HepG2 (cell line): ENCODE data around the gene EFHC2. TPM values are rescaled to one million over a fixed set of nuclear protein-coding genes. Genes with fewer than 3 reads are reported as not detected.

ENCODE experiments used
- ATAC-seq: fragments of 200-7000 bp; cut with Tn5 transposase; 3 replicates; pipeline ENCODE4 v1.9.1; 2020; ENCODE audit warnings: mild to moderate bottlenecking, moderate library complexity
- BruUV-seq: library from RNA; stranded (reverse); fragments of 400-500 nt; replicated peaks from 2 replicates; lab custom pipeline; 2021; lab: Mats Ljungman, UMichigan
- CTCF ChIA-PET: fragments of 300-600 bp; formaldehyde crosslinking; extraction: SDS; loops from one replicate; lab custom pipeline; 2021; ENCODE audit warnings: low total read pairs, inconsistent platforms, low intra/inter-chr PET ratio; lab: Yijun Ruan, JAX
- POLR2A ChIA-PET: fragments of 350-600 bp; sonication (Branson Sonifier 250); formaldehyde crosslinking; loops from one replicate; lab custom pipeline; 2020; ENCODE audit warnings: antibody characterized with exemption, inconsistent platforms; lab: Yijun Ruan, JAX
- DNase-seq: peaks from one replicate; pipeline ENCODE4 v3.0.0-alpha.2; 2015; ENCODE audit warnings: low spot score
- FAIRE-seq: peaks from 3 replicates; lab custom pipeline; 2011; peaks lifted over from hg19 to GRCh38; lab: Jason Lieb, UNC
- H2AFZ ChIP-seq: one replicate; pipeline ENCODE4 v1.6.1; 2011; ENCODE audit warnings: low read length, inconsistent platforms
- H3K27ac ChIP-seq: fragments of 300-600 bp; 3 replicates; pipeline ENCODE4 v1.8.0; 2011; ENCODE audit warnings: mixed run types, mild to moderate bottlenecking, mixed read lengths, low read length, inconsistent platforms; ENCODE audit not compliant: insufficient read depth; ENCODE audit errors: extremely low read length
- H3K27me3 ChIP-seq, 2 experiments: fragments of 200-600 bp in 1 of 2; 2 replicates in 1 of 2; 3 replicates in 1 of 2; pipeline versions ENCODE4 v1.6.0 to v1.8.0; 2011; ENCODE audit warnings: low read length in 2 of 2, mild to moderate bottlenecking in 2 of 2, moderate library complexity in 2 of 2, inconsistent platforms in 1 of 2; ENCODE audit not compliant: insufficient read depth in 2 of 2, control insufficient read depth in 1 of 2
- H3K36me3 ChIP-seq, 2 experiments: fragments of 200-600 bp in 1 of 2; replicated peaks in 1 of 2; 2 replicates in 1 of 2; 3 replicates in 1 of 2; pipeline versions ENCODE4 v1.5.1 to v1.8.0; 2011; ENCODE audit warnings: low read length in 2 of 2, inconsistent platforms in 1 of 2; ENCODE audit not compliant: insufficient read depth in 2 of 2, control insufficient read depth in 1 of 2
- H3K4me1 ChIP-seq: 2 replicates; pipeline ENCODE4 v1.5.1; 2012; ENCODE audit warnings: low read length, inconsistent platforms; ENCODE audit not compliant: insufficient read depth
- H3K4me2 ChIP-seq: 2 replicates; pipeline ENCODE4 v1.6.0; 2011; ENCODE audit warnings: low read depth, low read length, inconsistent platforms
- H3K4me3 ChIP-seq, 3 experiments: fragments of 200-600 bp in 1 of 3; sonication (generic), shearing (Covaris generic) in 1 of 3; replicated peaks in 1 of 3; 2 replicates each; pipeline ENCODE4 v1.5.1; 2011 to 2016; ENCODE audit warnings: low read length in 3 of 3, inconsistent platforms in 2 of 3, low read depth in 2 of 3, mild to moderate bottlenecking in 2 of 3, control low read depth in 1 of 3, mixed read lengths in 1 of 3; ENCODE audit not compliant: insufficient read depth in 1 of 3
- H3K79me2 ChIP-seq: one replicate; pipeline ENCODE4 v1.6.1; 2011; ENCODE audit warnings: low read length, inconsistent platforms; ENCODE audit not compliant: insufficient read depth
- H3K9ac ChIP-seq: 2 replicates; pipeline ENCODE4 v1.6.0; 2011; ENCODE audit warnings: mild to moderate bottlenecking, low read depth, low read length, inconsistent platforms; ENCODE audit not compliant: insufficient read depth
- H3K9me3 ChIP-seq: 2 replicates; pipeline ENCODE4 v1.5.1; 2012; ENCODE audit warnings: mild to moderate bottlenecking, low read length
- H4K20me1 ChIP-seq: 2 replicates; pipeline ENCODE4 v1.6.0; 2011; ENCODE audit warnings: inconsistent platforms, mild to moderate bottlenecking, low read length, moderate library complexity; ENCODE audit not compliant: insufficient read depth
- FOSL1 ChIP-seq: sonication (generic); formaldehyde crosslinking; IDR thresholded peaks from 2 replicates; pipeline ENCODE4 v1.9.0; 2021; ENCODE audit warnings: missing genetic modification reagents, borderline replicate concordance
- HHEX ChIP-seq: IDR thresholded peaks from 2 replicates; pipeline ENCODE4 v1.6.1; 2016; ENCODE audit warnings: control low read depth
- KMT2B ChIP-seq: IDR thresholded peaks from 2 replicates; pipeline ENCODE4 v1.6.1; 2016; ENCODE audit warnings: missing genetic modification reagents, missing compliant biosample characterization
- MTA1 ChIP-seq: sonication (generic); formaldehyde crosslinking; IDR thresholded peaks from 2 replicates; pipeline ENCODE4 v1.4.0; 2020; ENCODE audit warnings: missing genetic modification reagents, mild to moderate bottlenecking, borderline replicate concordance
- PRPF4 ChIP-seq: fragments of 200-400 bp; formaldehyde crosslinking; IDR thresholded peaks from 2 replicates; pipeline ENCODE4 v1.6.1; 2016; ENCODE audit warnings: low read length, low read depth; ENCODE audit not compliant: poor library complexity, severe bottlenecking
- RFX1 ChIP-seq: fragments of 450-650 bp; IDR thresholded peaks from 2 replicates; pipeline ENCODE4 v1.6.1; 2017
- SATB2 ChIP-seq: sonication (generic); formaldehyde crosslinking; IDR thresholded peaks from 2 replicates; pipeline ENCODE4 v1.5.0; 2020; ENCODE audit warnings: missing genetic modification reagents
- SMAD3 ChIP-seq: sonication (generic); formaldehyde crosslinking; IDR thresholded peaks from 2 replicates; pipeline ENCODE4 v1.4.0; 2020; ENCODE audit warnings: missing genetic modification reagents
- SOX5 ChIP-seq: IDR thresholded peaks from 2 replicates; pipeline ENCODE4 v1.6.1; 2016; ENCODE audit warnings: borderline replicate concordance
- SOX6 ChIP-seq, 2 experiments: fragments of 450-650 bp in 1 of 2; sonication (generic) in 1 of 2; formaldehyde crosslinking in 1 of 2; IDR thresholded peaks; 2 replicates each; pipeline versions ENCODE4 v1.4.0 to v1.6.1; 2017 to 2020; ENCODE audit warnings: antibody characterized with exemption in 1 of 2, mild to moderate bottlenecking in 1 of 2, missing genetic modification reagents in 1 of 2
- TOE1 ChIP-seq: sonication (generic); formaldehyde crosslinking; IDR thresholded peaks from 2 replicates; pipeline ENCODE4 v1.4.0; 2020; ENCODE audit warnings: mild to moderate bottlenecking, missing genetic modification reagents
- ZNF10 ChIP-seq: sonication (generic); formaldehyde crosslinking; IDR thresholded peaks from 2 replicates; pipeline ENCODE4 v1.4.0; 2020; ENCODE audit warnings: mild to moderate bottlenecking, low read depth, missing genetic modification reagents, borderline replicate concordance
- ZNF343 ChIP-seq: sonication (generic); formaldehyde crosslinking; IDR thresholded peaks from 2 replicates; pipeline ENCODE4 v1.4.0; 2020; ENCODE audit warnings: mild to moderate bottlenecking, missing genetic modification reagents
- ZNF484 ChIP-seq: sonication (generic); formaldehyde crosslinking; IDR thresholded peaks from 2 replicates; pipeline ENCODE4 v1.5.1; 2020; ENCODE audit warnings: mild to moderate bottlenecking, low read depth, missing genetic modification reagents, borderline replicate concordance
- ZNF512B ChIP-seq: sonication (generic); formaldehyde crosslinking; IDR thresholded peaks from 2 replicates; pipeline ENCODE4 v1.5.1; 2020; ENCODE audit warnings: missing genetic modification reagents, mild to moderate bottlenecking, borderline replicate concordance
- ZNF576 ChIP-seq: sonication (generic); formaldehyde crosslinking; IDR thresholded peaks from 2 replicates; pipeline ENCODE4 v1.4.0; 2020; ENCODE audit warnings: mild to moderate bottlenecking, missing genetic modification reagents
- ZNF761 ChIP-seq: sonication (generic); formaldehyde crosslinking; conservative IDR thresholded peaks from 2 replicates; pipeline ENCODE4 v1.4.0; 2020; ENCODE audit warnings: mild to moderate bottlenecking, missing genetic modification reagents
- WGBS: methylation state at CpG from one replicate; pipeline ENCODE4 v1.1.6; 2017; ENCODE audit warnings: low lambda C conversion rate; 5-methylcytosine and 5-hydroxymethylcytosine counted together
- in situ Hi-C: cut with HindIII; loops from 2 replicates; pipeline ENCODE4 v1.10.0; 2017; ENCODE audit warnings: low pct_unique_long_range_greater_than_20kb; ENCODE audit not compliant: extremely low pct_ligation_motif_present
- intact Hi-C: fragments of 100-400 bp; cut with micrococcal nuclease; formaldehyde crosslinking; loops from one replicate; pipeline ENCODE4 v1.10.0; 2022; ENCODE audit not compliant: unreplicated experiment
- polyA plus RNA-seq, 8 experiments: library from polyadenylated mRNA; depleted of rRNA in 3 of 8; stranded (reverse) in 7 of 8; unstranded in 1 of 8; fragments of >200 nt; fragmentation: Illumina TruSeq in 4 of 8; extraction: Trizol in 4 of 8; gene quantifications; 2 replicates each; pipeline versions ENCODE4 v1.2.1 to v1.2.3, GENCODE V29; 2011 to 2016; ENCODE audit warnings: low read depth in 4 of 8, missing spikeins in 1 of 8, mixed read lengths in 1 of 8; ENCODE audit not compliant: insufficient read depth in 1 of 8
- total RNA-seq, 5 experiments: library from RNA; depleted of rRNA; stranded (reverse); fragments of >200 nt; fragmentation: Illumina TruSeq; extraction: Trizol; gene quantifications; 2 replicates each; pipeline ENCODE4 v1.2.3, GENCODE V29; 2016; ENCODE audit warnings: low read depth in 1 of 5
- TF ChIP-seq, protein P1 (sequence below): sonication (generic); formaldehyde crosslinking; IDR thresholded peaks from 2 replicates; pipeline ENCODE4 v1.5.1; 2020; ENCODE audit warnings: mild to moderate bottlenecking, missing genetic modification reagents
- TF ChIP-seq, protein P2 (sequence below): IDR thresholded peaks from 2 replicates; pipeline ENCODE4 v1.6.1; 2016; ENCODE audit warnings: low read depth, borderline replicate concordance

The EFHC2 gene
- total and polyA plus RNA-seq, 2 of the 13 experiments (the other 11 are each of a cell fraction or from before 2014, with no cell fraction given), result not detected

- TF ChIP-seq SOX6 (IDR thresholded peaks at IDR 0.05) (no peak), SOX6 (CRISPR knock-in tag; IDR thresholded peaks at IDR 0.05) (no peak), HHEX (CRISPR knock-in tag) (no peak)
- TF ChIP-seq, protein P1, sequence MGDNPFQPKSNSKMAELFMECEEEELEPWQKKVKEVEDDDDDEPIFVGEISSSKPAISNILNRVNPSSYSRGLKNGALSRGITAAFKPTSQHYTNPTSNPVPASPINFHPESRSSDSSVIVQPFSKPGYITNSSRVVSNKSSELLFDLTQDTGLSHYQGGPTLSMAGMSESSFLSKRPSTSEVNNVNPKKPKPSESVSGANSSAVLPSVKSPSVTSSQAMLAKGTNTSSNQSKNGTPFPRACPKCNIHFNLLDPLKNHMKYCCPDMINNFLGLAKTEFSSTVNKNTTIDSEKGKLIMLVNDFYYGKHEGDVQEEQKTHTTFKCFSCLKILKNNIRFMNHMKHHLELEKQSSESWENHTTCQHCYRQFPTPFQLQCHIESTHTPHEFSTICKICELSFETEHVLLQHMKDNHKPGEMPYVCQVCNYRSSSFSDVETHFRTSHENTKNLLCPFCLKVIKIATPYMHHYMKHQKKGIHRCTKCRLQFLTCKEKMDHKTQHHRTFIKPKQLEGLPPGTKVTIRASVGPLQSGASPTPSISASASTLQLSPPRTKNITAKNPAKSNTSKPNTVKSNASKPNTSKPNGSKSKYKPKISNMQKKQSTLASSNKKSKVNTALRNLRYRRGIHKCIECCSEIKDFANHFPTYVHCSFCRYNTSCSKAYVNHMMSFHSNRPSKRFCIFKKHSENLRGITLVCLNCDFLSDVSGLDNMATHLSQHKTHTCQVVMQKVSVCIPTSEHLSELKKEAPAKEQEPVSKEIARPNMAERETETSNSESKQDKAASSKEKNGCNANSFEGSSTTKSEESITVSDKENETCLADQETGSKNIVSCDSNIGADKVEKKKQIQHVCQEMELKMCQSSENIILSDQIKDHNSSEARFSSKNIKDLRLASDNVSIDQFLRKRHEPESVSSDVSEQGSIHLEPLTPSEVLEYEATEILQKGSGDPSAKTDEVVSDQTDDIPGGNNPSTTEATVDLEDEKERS (CRISPR knock-in tag), result no peak
- TF ChIP-seq, all 625 proteins: peak for 0
Measured at GRCh38 chrX:44239036-44239435, 104.4 kb downstream of the EFHC2 start (continued).

- CTCF ChIA-PET, result no interaction called here
- TF ChIP-seq ZNF512B (CRISPR knock-in tag) (no peak), ZNF576 (CRISPR knock-in tag) (no peak), SOX5 (CRISPR knock-in tag) (no peak), FOSL1 (CRISPR knock-in tag) (no peak), SMAD3 (CRISPR knock-in tag) (no peak), ZNF484 (no peak), SATB2 (CRISPR knock-in tag) (no peak), KMT2B (CRISPR knock-in tag) (no peak), ZNF343 (CRISPR knock-in tag) (no peak), MTA1 (CRISPR knock-in tag) (no peak), PRPF4 (no peak), TOE1 (CRISPR knock-in tag) (no peak), RFX1 (no peak), ZNF761 (CRISPR knock-in tag) (no peak), ZNF10 (CRISPR knock-in tag) (no peak)
- TF ChIP-seq, protein P2, sequence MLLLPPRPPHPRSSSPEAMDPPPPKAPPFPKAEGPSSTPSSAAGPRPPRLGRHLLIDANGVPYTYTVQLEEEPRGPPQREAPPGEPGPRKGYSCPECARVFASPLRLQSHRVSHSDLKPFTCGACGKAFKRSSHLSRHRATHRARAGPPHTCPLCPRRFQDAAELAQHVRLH, result no peak
Measured at GRCh38 chrX:44235534-44235933, 107.9 kb downstream of the EFHC2 start.

More at GRCh38 chrX:44235534-44235933, 107.9 kb downstream of the EFHC2 start:
- Histone ChIP-seq H3K36me3 (no peaks in the 10 kb centered on the region), H3K9me3 (no peaks in the 10 kb centered on the region), H3K4me1 (no peaks in the 10 kb centered on the region), H3K4me3 (no peak overlapping the region), H3K79me2 (no peaks in the 10 kb centered on the region), H3K27ac (no peak overlapping the region), H4K20me1 (no peaks in the 10 kb centered on the region), H2AFZ (no peak overlapping the region), H3K4me2 (no peak overlapping the region), H3K27me3 (no peaks in the 10 kb centered on the region), H3K9ac (no peak overlapping the region)
- intact Hi-C loops, result no loop called here
- in situ Hi-C loops, result no loop called here
- no peak for FAIRE-seq
- POLR2A ChIA-PET, result interaction anchor here (0.6 kb wide), 1 partner anchor 327 kb away, joined by 3 read pairs; no protein-coding TSS in a partner anchor
- WGBS, result 0% methylated on average over 2 of the region's 2 CpGs
- no peak for ATAC-seq
- BruUV-seq, result no TSS peak
- no peak for DNase-seq
